ENCODE measurements around the gene EPS8L1.

GRCh38 chr19:55042688-55043087 is 33.0 kb upstream of the EPS8L1 start:
- no peak for TF ChIP-seq CTCF (IDR thresholded peaks at IDR 0.05)
- no peak for TF ChIP-seq POLR2A (IDR thresholded peaks at IDR 0.05)
- TF ChIP-seq POLR2AphosphoS5 (IDR thresholded peaks at IDR 0.05) = no peak
